IPS DF 4.7 (cell line): ENCODE measurements around the gene AVPR2.

ENCODE experiments used
- DNase-seq: peaks from one replicate; pipeline ENCODE4 v3.0.0-alpha.2; 2013; ENCODE audit warnings: low spot score; ENCODE audit errors: extremely low read depth

The AVPR2 gene

DNA sequence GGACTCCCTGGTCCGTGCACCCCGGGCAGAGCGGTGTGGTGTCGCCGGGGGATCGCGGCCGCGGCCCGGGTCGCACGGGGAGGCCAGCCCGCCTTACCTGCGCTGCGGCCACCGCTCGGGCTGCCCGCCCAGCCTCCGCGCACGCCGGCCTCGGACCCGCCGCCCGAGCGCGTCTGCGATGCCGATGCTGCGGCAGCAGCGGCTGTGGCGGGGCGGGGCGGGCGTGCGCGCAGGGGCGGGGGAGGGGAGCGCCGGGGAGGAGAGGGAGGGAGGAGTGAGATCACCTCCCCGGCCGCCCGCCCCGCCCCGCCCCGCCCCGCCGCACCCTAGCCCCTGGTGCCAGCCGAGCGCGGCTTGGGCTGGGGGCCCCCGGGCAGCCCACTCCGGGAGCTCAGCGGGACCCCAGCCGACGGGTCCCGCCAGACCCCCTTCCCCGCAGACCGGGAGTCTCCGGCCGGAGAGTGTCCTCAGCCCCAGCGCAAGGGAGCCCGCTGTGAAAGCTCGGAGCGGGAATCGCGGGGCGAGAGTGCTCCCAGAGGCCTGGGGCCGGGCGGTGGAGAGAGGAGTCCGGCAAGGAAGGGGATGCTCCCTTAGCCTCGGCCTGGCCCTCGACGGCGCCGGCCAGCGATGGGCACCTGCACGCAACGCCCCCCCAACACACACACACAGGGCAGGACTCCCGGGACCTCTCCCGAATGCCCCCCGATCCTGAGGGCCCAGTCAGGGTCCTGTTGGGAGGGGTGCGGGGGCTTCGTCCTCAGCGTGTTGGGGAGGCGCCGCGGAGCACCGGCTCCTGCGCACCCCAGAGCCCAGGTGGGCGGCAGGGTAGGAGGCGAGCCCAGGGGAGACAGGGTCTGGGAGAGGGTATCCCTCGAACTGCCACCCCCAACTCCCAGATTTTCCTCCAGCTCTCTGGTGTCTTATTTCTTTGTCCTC is 18.2 kb upstream of the AVPR2 start, which contains the start of gene L1CAM:
Gene L1CAM, minus strand, starts transcription at position 206 of the 936 bp plus-strand sequence. CDS start 10,337 bp downstream, outside the sequence.
- no peak for DNase-seq

DNA sequence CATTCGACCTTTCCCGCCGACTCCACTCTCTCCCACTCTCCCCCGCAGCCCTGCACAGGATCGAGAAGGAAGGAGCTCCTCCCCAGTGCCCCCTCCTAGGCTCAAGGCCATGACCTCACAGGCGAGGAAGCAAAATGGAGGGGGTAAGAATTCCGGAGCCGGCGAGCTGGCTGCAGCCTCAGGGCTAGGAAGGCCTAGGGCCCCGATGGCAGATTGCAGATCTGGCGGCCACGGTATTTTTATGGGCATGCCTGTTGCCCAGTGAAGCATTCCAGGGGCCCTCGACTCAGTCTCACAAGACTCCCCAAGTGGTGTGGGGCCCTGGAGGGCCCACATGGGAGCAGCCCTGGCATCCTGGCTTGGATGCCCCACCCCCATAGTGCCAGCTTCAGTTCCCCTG is 17.6 kb upstream of the AVPR2 start:
- DNase-seq, result no peak

DNA sequence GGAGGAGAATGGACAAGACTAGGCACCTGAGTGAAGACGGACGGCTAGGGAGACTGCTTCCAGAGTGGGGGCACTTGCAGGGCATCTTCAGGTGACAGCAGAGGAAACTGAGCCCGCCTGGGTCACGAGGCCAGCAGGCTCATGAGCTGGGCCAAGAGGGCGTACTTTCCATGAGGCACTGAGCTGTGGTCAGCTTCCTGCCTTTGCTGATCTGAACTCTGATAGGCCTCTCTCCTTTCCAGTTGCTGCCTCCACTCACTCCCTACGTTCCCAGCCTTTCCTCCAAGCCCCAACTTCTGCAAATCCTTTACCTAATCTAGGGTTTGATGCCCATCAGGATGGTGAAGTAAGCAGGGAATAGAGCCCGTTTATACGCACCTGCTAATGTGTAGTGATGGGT is 17.1 kb upstream of the AVPR2 start:
- no peak for DNase-seq

DNA sequence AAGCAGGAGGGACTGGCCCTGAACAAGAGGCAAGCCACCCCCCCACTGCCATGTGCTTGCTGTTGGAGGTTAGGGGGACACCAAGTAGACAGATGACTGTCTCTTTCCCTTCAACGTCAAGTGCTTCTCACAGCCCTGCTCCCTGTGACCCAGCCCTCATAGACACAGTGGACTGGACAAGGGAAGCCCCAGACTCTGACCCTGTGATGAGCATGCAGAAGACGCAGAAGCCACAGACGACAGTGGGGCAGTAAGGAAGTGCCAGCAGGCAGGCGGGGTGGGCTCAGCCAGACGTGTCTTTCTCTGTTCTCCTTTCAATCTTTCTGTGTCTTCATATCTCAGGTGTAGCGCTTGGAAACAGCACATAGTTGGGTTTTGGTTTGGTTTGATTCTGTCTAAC is 16.1 kb upstream of the AVPR2 start:
- no peak for DNase-seq

DNA sequence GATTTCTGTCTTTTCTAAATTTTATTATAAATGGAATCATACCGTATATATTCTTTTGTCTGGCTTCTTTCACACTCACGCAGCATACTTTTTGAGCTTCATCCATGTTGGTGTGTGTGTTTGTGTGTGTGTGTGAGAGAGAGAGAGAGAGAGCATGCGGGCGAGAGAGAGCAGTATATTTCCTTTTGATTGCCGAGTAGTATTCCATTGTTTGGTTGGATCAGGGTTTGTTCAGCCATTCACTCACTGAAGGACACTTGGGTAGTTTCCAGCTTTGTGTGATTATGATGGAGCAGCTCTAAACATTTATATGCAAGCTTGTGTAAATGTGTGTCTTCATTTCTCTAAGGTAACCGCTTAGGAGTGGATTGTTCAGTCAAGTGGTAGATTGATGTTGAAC is 15.3 kb upstream of the AVPR2 start:
- no peak for DNase-seq

DNA sequence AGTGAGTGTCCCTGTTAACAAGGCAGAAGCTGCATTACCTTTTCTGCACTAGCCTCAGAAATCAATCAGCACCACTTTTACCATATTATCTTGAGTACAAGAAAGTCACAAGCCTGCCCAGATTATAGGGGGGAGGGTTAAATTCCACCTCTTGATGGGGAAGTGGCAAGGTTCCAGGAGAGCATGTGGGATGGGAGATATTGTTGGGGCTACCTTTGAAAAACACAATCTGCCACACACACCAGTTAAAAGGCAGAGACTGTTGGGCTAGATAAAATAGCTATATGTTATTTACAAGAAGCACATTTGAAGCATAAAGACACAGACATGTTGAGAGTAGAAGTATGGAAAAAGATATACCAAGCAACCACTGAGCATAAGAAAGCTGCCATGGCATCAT is 6.6 kb upstream of the AVPR2 start:
- DNase-seq, result no peak

- DNase-seq, result no peak
Observed at GRCh38 chrX:153900831-153901752, 3.4 kb upstream of the AVPR2 start.

- no peak for DNase-seq
Observed at GRCh38 chrX:153901753-153902140, 2.7 kb upstream of the AVPR2 start.

GRCh38 chrX:153902385-153902784 is 2.1 kb upstream of the AVPR2 start:
- no peak for DNase-seq

DNA sequence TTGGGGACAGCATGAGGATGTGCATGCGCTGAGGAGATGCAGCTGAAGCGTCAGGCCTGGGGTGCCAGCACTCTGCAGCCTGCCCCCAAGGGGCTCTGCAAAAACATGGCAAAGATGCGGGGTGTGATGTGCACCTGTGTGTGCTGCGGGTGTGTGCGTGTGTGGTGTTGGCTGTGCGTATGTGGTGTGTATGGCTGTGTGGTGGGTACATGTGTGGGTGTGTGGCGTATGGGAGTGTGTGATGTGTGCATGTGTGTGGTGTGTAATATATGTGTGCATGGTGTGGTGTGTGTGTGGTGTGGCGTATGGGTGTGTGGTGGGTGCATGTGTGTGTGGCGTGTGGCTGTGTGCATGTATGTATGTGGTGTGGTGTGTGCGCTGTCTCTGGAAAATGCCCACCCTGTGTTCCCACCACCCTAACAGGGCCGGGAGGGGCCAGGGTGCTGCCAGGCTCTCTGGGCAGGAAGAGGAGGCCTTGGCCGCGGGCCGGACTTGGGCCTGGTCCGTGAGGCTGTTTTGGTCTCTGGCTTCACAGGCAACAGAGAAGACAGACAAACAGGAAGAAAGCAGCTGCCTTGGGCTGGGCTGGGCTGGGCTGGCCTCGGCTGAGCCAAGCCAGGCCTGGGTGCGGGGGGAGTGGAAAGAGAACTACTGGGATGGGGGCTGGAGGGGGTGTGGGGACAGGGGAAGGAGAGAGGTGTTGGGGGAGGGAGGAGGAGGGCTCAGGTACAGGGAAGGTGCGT is 1.1 kb upstream of the AVPR2 start:
- DNase-seq, result no peak

DNA sequence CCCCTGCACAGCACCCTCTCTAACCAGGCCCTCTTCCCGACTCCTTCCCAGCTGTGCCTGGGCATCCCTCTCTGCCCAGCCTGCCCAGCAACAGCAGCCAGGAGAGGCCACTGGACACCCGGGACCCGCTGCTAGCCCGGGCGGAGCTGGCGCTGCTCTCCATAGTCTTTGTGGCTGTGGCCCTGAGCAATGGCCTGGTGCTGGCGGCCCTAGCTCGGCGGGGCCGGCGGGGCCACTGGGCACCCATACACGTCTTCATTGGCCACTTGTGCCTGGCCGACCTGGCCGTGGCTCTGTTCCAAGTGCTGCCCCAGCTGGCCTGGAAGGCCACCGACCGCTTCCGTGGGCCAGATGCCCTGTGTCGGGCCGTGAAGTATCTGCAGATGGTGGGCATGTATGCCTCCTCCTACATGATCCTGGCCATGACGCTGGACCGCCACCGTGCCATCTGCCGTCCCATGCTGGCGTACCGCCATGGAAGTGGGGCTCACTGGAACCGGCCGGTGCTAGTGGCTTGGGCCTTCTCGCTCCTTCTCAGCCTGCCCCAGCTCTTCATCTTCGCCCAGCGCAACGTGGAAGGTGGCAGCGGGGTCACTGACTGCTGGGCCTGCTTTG is 1.1 kb downstream of the AVPR2 start:
- DNase-seq, result no peak

DNA sequence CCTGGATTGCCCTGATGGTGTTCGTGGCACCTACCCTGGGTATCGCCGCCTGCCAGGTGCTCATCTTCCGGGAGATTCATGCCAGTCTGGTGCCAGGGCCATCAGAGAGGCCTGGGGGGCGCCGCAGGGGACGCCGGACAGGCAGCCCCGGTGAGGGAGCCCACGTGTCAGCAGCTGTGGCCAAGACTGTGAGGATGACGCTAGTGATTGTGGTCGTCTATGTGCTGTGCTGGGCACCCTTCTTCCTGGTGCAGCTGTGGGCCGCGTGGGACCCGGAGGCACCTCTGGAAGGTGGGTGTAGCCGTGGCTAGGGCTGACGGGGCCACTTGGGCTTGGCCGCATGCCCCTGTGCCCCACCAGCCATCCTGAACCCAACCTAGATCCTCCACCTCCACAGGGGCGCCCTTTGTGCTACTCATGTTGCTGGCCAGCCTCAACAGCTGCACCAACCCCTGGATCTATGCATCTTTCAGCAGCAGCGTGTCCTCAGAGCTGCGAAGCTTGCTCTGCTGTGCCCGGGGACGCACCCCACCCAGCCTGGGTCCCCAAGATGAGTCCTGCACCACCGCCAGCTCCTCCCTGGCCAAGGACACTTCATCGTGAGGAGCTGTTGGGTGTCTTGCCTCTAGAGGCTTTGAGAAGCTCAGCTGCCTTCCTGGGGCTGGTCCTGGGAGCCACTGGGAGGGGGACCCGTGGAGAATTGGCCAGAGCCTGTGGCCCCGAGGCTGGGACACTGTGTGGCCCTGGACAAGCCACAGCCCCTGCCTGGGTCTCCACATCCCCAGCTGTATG is 1.8 kb downstream of the AVPR2 start:
- no peak for DNase-seq

DNA sequence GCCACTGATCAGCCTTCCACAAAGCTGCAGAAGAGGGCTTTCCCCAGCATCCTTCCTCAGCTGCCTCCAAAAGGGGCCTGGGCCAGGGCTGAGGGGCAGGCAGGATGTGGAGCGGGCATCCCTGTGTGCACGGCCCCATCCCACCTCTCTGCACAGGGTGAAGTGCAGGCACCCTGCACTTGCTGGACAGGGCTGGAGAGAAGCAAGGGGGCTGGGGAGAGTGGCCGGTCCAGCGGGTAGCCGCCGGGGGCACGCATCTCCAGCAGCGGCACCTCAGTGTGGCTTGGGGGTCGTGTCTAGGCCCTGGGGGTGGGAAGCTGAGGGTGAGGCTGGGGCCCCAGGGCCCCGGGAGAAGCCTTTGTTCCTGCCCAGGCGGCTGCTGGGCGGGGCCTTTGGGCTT is 3.0 kb downstream of the AVPR2 start:
- no peak for DNase-seq

- DNase-seq, result no peak
Observed at GRCh38 chrX:153908219-153908860, 3.9 kb downstream of the AVPR2 start.

GRCh38 chrX:153909024-153909979 is 4.8 kb downstream of the AVPR2 start:
- no peak for DNase-seq

GRCh38 chrX:153909980-153910360 is 5.5 kb downstream of the AVPR2 start:
- DNase-seq, result no peak

DNA sequence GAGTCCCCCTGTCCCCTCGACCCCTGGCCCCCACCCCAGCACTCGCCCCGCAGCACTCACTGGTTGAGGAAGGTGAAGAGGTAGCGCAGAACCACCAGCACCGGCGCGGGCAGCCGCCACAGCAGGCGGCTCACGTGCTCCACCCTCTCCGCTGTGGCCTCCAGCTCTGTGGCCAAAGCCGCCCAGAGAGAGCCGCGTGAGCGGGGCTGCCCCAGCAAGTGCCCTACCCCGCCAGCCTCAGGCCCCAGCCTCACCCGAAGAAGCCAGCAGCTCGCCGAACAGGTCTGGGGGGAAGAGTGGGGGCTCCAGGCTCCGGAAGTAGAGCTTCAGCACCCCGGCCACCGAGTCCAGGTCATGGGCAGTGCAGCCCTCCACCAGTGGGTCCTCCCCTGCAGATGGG is 6.0 kb downstream of the AVPR2 start:
- no peak for DNase-seq

- DNase-seq, result no peak
Observed at GRCh38 chrX:153911798-153912197, 7.3 kb downstream of the AVPR2 start.

GRCh38 chrX:153913211-153913610 is 8.7 kb downstream of the AVPR2 start:
- DNase-seq, result no peak
